HG03175 (cell line): ENCODE data around the gene CCDC81.
"Not testable (repeated sequence)": the region's sequence is repeated elsewhere in the genome, so short reads cannot be mapped to it uniquely, and the experiment has no call there.

ENCODE experiments used
- ATAC-seq: cut with Tn5 transposase; IDR thresholded peaks from one replicate; pipeline ENCODE4 v1.9.1; 2021; ENCODE audit warnings: mild to moderate bottlenecking, moderate library complexity; ENCODE audit not compliant: unreplicated experiment

The CCDC81 gene

GRCh38 chr11:86374586-86374985 lies at the start of gene CCDC81:
Gene CCDC81, plus strand, starts transcription at chr11:86374887. Its CDS starts 277 bp downstream, at chr11:86375164.
- no peak for ATAC-seq

- ATAC-seq, result no peak
Measured at GRCh38 chr11:86335131-86335767, 39.4 kb upstream of the CCDC81 start.

GRCh38 chr11:86337227-86337626 lies 37.5 kb upstream of the CCDC81 start:
- no peak for ATAC-seq

GRCh38 chr11:86341382-86341781 lies 33.3 kb upstream of the CCDC81 start:
- no peak for ATAC-seq

- ATAC-seq, result no peak
Measured at GRCh38 chr11:86346513-86346912, 28.2 kb upstream of the CCDC81 start.

DNA sequence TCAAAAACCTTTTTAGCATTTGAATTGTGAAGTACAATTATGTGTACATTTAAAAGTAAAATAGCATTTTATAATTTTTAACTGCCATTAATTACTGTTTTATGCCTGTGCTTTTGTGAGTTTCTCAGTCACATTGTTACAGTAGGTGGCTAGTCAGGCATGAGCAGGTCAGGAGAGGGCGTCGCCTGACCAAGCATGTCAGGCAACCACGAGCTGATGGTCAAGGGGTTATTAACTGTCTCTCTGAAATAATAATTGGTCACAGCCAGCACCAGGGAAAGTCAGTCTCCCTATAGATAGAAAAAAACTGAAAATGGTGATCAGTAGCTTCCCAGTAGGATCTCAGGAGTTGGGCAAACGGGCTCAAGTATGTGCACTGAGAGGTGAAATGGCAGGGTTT lies 19.4 kb upstream of the CCDC81 start:
- no peak for ATAC-seq

GRCh38 chr11:86357412-86357811 lies 17.3 kb upstream of the CCDC81 start:
- ATAC-seq, result not testable (repeated sequence)

- no peak for ATAC-seq
Measured at GRCh38 chr11:86358720-86359119, 16.0 kb upstream of the CCDC81 start.

DNA sequence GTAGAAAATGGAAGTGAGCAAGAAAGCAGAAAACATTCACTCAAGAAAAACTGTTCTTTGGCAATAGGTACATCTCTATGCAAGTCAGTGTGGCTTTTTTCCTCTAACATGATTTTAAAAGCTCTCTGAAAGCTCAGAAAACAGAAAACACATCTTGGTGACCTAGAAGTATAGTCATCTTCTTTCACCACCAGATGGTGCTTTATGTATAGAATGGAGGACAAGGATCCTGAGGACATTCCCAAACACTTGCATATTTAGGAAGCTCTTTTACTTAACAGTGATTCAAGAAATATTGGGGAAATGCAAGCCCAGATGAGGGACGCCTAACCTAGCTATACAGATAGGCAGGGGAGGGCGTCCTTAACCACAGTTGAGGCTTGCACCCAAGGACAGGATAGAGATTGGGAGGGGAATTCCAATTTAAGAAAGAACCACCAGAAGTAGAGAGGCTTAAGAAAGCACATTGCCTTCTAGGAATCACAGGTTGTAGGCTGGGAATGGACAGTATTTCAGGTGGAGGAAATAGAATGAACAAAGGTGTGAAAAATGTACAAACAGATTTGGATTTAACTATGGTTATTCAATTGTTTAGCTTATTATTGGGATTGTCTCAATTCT lies 13.8 kb upstream of the CCDC81 start:
- no peak for ATAC-seq

- ATAC-seq, result no peak
Measured at GRCh38 chr11:86363424-86363823, 11.3 kb upstream of the CCDC81 start.

DNA sequence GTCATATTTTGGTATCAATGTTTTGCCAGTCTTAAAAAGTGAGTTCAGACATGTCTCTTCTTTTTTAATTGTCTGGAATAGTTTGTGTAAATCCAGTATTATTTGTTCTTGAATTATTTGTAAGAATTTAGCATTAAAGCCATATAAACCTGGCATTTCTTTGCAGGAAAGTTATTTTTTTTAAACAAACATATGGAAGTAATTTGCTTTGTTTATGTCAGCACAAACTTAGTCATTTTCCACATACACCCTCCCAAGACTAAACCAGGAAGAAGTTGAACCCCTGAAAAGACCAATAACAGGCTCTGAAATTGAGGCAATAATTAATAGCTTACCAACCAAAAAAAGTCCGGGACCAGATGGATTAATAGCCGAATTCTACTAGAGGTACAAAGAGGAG lies 9.1 kb upstream of the CCDC81 start:
- no peak for ATAC-seq

DNA sequence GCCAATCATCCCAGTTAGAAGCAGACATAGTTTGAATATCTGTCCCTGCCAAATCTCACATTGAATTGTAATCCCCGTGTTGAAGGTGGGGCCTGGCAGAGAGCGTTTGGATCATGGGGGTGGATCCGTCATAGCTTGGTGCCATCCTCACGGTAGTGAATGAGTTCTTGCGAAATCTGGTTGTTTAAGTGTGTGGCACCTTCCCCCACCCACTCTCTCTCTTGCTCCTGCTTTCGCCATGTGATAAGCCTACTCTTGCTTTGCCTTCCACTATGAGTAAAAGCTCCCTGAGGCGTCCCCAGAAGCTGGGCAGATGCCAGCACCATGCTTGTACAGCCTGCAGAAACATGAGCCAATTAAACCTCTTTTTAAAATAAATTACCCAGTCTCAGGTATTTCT lies 5.0 kb upstream of the CCDC81 start:
- ATAC-seq, result no peak

GRCh38 chr11:86370171-86370570 lies 4.5 kb upstream of the CCDC81 start:
- no peak for ATAC-seq

GRCh38 chr11:86370922-86371594 lies 3.6 kb upstream of the CCDC81 start:
- no peak for ATAC-seq

GRCh38 chr11:86372041-86372440 lies 2.6 kb upstream of the CCDC81 start:
- no peak for ATAC-seq

DNA sequence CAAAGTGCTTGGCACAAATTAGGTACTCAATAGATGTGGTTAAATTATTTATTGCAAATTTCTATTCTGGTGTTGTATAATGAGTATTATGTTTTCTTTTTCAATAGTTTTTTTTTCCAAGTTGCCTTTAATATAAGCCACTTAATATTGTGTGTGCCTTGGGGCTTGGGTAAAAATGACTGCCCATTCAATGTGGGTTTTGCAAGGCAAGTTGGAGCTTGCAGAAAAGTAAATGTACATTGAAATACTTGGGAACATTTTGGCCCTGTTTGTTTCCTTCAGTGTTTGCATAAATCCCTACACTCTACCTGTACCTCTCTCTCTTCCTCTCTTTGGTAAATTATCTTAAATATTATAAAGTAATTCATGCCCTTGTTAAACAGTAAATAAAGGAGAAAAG lies 2.1 kb upstream of the CCDC81 start:
- no peak for ATAC-seq

- no peak for ATAC-seq
Measured at GRCh38 chr11:86374069-86374468, 618 bp upstream of the CCDC81 start.

GRCh38 chr11:86377972-86378371 lies 3.3 kb downstream of the CCDC81 start:
- no peak for ATAC-seq

DNA sequence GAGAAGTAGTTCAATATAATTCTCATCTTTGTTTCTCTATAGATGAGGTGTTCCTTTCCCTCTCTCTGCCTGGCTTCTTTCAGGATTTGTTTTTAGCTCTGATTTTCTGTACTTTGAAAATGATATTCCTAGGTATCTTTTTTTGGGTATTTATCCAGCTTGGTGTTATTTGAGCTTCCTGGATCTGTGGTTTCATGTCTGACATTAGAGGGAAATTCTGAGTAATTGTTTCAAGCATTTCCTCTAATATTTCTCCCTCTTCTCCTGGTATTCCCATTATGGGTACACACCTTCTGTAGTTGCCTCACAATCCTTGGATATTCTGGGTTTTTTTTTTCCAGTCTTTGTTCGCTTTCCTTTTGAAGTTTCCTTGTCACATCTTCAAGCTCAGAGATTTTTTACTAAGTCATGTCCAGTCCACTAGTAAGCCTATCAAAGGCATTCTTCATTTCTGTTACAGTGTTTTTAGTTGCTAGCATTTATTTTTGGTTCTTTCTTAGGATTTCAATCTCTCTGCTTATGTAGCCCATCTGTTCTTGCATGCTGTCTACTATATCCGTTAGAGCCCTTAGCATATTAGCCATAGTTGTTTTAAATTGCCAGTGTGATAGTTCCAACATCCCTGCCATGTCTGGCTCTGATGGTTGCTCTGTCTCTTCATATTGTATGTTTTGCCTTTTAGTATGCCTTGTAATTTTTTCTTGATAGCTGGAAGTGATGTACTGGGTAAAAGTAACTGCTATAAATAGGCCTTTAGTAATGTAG lies 5.8 kb downstream of the CCDC81 start:
- ATAC-seq, result no peak

DNA sequence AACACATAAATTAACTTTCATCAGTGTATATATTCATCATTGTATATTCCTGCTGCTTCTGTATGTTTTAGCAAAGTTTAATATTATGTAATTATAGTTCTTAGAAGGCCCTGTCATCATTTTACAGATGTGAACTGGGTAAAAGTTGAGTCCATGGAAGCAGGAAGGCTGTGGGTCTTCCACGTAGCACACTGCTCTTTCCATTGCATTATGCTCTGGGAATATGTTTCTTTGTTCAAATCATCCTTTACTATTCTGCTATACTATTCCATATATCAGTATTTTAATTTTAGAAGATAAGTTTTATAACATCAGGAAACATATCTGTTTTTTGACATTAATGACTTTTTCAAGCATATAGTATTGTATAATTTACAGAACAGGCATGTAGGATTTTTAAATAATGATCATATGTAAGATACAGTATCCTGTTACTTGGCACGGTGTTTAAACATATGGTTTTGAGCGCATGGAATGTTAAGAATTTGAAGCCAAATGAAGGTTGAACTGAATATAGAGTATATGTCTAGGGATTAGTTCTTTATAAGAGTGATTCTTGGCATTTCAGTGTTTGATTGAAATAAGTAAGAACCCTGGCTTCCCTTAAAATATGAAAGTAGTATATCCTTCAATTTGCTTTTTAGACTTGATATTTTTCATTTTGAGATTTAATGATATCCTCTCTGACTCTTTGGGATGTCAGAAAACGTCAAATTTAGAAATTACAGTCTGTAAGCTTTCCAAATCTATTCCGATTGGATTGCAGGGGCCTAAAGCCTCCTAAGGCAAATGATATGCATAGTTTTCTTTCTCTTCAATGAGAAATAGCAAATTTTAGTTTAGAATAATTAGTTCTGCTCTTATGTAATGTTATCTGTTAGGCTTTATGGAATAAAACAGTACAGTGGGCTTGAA lies 8.6 kb downstream of the CCDC81 start:
- ATAC-seq, result no peak

DNA sequence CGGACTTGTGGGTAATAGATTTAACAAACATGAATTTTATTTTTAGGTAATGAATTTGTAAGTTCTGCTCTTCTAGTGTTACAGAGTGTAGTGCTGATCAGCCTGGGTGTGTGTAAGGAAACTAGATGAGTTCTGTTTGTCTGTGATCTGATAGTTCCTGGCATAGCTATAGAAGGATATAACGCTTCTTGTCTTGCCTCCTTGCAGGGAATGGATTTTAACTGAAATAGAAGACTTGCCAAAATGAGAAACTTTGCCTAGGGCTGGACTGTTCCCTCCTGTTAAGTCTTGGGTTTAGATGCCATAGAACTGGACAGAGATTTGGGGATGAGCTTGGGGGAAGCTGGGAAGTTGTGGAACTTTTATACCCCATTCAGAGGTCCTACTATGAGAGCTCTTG lies 11.6 kb downstream of the CCDC81 start:
- ATAC-seq, result no peak
